GM11168 (cell line): ENCODE results near the gene GMDS.

Source experiments
- in situ Hi-C: fragments of 300-500 bp; cut with MboI; formaldehyde crosslinking; loops from one replicate; pipeline ENCODE4 v1.12.0; 2022; ENCODE audit warnings: low sequenced_read_pairs; ENCODE audit not compliant: unreplicated experiment

The GMDS gene

DNA sequence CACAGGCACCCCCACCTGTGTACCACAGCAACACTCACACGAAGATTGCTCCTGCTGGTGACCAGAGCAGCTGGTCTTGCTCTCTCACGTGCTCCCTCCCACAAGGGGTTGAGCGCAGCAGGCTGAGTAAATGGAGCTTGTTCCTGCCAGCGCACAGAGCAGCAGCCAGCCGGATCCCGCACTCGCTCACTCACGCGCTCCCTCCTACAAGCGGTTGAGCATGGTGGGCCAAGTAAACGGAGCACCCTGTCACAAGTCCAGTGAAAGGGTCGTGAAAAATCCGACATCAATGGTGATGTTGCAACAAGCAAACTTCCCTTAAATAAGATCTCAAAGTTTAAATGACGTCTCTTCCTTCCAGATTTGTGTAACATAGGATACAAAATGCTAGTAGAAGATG, 322.0 kb downstream of the GMDS start:
- in situ Hi-C loops: no loop called here

GRCh38 chr6:1917626-1918371, 327.6 kb downstream of the GMDS start:
- in situ Hi-C loops: no loop called here

- in situ Hi-C loops: no loop called here
Observed at GRCh38 chr6:1916334-1917070, 328.9 kb downstream of the GMDS start.

- in situ Hi-C loops: no loop called here
Observed at GRCh38 chr6:1915226-1915625, 330.2 kb downstream of the GMDS start.

DNA sequence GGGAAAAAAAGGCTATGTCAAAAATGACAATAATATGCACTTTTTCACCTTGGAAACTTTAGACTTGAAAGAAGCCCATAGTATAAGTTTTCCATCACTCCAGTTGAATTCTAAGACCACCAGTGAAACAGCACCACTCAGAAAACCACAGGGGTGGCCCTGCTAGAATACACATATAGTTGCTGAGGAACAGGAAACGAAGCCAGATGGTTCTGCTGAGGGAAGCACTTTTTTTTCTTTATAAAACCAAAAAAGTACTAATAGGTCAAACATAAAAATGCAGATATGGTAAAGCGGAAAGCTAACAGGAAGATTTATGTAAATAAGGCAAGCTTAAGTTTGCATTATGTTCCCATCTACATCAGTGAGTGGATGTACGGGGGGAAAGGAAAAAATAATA, 331.8 kb downstream of the GMDS start:
- in situ Hi-C loops: no loop called here

DNA sequence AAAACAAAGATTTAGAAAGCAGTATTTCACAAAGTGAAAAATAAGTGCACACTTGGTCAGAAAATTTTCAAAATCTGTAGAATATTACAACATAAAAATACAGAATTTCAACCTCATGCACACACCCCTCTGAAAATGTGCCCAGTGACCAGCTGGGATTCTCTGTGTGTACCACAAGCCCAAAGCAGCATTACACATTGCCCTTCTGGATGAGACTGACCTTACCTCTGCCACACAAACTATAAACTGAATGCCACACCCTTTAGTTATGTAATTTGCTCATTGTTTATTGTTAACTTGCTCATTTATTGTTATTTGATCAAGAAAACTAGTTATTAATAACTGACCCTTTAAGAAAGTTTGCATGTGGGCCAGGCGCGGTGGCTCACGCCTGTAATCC, 332.7 kb downstream of the GMDS start:
- in situ Hi-C loops: no loop called here

DNA sequence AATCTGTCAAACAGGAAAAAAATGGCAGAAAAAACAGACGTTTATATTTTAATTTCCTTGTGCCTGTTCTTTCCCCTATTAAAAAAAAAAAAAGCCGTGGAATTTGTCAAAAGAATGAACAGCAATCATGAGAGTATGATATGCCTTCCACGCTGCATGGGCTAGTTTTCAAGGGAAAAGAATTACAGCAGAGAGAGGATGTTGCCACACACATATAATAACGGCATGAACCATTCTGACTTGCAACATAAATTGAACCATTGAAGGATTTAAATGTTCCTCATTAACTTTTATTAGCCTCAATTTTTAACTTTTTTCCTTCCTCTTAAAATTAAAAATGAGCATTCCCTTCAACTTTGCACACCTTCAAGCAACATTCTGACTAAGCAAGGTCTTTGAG, 333.9 kb downstream of the GMDS start:
- in situ Hi-C loops: no loop called here

GRCh38 chr6:1910621-1911407, 334.6 kb downstream of the GMDS start:
- in situ Hi-C loops: no loop called here

DNA sequence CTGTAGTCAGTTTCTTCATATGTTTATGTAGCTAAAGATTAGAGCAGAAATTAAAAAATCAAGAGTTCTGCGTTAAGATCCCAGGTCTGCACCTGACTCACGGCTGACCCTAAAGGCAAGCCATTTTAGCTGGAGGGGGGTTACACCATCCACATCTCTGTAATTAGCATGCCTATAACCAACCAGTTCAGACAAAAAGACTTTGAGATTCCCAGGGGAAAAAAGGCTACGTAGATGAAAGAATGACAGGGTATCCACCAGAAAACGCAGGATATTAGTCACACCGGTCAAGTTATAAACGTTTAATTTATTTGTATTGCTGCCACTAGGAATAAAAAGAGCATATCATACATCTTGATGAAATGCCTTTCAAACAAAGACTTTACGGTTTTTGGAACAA, 336.6 kb downstream of the GMDS start:
- in situ Hi-C loops: no loop called here

DNA sequence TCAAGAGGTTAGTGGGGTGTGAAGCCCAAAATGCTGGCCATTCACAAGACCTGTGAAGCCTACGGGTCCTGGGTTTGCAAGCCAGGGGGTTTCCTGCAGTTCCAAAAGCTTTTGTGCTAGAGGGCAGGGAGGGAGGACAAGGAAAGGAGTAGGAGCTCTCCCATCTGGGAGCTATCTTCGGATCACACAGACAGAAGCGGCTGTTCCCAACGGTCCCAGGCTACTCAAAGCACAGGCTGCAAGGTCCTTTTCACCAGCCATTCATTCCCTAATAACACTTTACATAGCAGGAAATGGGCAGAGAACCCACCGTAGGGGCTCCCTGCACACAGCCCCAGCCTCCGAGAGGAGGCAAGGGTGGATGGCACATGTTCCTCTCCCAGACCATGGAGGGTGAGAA, 338.8 kb downstream of the GMDS start:
- in situ Hi-C loops: no loop called here

DNA sequence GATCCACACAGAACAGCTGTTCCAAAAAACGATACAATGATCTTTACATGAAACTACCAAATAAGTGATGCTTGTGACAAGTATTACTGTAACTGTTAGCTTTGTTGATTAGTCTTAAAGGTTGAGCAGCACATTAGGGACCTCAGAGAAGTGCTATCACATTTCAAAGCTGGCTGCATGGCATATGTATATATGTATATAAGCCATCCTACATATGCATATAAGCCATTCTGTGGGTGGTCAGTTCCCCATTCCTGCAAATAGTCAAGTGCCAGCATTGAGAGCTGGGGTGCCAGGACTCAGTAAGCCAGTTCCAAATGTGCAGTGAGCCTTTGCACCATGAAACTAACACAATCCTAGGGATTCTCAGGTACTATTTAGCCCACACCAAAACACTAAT, 339.4 kb downstream of the GMDS start:
- in situ Hi-C loops: no loop called here

- in situ Hi-C loops: no loop called here
Observed at GRCh38 chr6:1904898-1905297, 340.5 kb downstream of the GMDS start.

DNA sequence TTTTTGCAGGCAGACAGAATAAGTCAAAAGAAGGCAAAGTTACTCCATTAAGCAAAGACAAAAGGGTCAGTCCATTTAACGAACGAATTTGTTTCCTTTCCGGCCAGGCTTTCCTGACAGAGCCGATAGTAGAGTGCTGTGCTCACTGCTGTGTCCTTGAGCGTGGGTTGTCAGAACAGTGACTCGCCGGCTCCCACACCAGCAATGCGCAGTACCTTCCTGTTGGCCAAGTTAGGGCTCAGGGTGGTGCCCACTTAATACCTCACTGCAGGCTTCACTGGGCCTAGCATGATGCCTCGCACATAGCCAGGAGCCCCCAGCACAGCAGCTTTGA, 341.0 kb downstream of the GMDS start:
- in situ Hi-C loops: no loop called here

DNA sequence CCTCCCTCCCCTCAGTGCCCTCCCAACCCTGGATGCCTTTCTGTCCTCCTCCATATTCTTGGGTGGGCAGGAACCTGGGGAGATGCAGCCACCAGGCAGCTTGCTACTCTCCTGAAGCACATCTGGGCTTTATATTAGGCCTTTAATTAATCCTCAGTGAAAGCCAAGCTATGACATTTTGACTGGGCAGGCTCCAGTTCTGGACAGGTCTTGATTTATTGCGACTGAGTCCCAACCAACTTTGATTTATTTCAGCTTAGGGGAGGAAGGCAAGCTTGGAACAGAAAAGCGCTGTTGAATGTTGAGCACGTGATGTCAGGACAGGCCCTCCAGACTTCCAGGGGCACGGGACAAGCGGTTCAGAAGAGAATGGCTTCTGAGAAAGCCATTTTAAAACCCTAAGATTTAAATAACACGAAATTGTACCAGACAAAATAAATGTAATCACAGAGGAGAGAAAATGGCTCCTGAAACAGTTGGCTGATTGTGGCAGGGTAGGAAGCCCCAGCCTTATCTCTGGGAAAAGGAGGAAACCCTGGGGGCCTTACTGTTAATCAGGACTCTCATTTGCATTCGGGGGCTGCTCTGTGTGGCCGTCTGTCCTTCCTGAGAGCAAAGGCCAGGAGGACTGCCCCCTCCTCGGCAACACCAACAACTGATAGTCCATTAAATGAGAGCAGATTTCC, 341.5 kb downstream of the GMDS start:
- in situ Hi-C loops: no loop called here

DNA sequence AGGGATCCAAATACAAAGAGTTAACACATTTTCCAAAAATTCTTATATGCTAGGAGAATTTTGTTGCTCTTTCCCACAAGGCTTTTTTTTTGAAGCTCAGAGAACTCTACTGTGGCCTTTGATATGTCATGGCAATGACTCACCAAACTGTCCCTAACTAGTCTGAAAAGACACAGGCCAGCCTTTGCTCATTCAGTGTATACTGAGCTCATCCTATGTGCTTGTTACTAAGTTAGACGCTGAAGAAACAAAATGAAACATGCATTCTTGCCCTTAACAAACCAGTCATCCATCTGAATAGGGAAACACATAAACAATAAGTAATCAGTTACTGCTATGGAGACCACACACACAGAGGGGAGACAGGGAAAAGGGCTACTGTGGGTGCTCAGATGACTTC, 343.8 kb downstream of the GMDS start:
- in situ Hi-C loops: no loop called here

- in situ Hi-C loops: no loop called here
Observed at GRCh38 chr6:1896897-1897296, 348.5 kb downstream of the GMDS start.

DNA sequence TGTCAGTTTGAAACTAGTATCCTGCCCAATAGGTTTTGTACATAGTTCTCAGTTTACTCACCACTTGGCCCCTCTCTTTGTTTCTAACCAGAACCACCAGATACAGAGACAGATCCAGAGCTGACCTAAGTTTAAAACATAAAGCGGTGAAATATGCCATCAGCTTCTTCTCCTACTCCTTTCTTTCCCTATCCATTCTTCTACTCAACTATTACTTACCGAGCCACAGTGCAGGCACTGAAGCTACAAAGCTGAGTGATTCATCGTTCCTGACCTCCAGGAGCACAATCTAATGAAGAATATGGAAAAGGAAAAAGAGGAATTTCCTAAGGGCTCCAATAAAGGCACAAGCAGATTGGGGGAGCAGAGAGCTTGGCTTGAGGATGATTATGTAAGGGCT, 349.7 kb downstream of the GMDS start:
- in situ Hi-C loops: no loop called here

GRCh38 chr6:1894954-1895353, 350.5 kb downstream of the GMDS start:
- in situ Hi-C loops: no loop called here

GRCh38 chr6:1893470-1894130, 351.8 kb downstream of the GMDS start:
- in situ Hi-C loops: no loop called here

DNA sequence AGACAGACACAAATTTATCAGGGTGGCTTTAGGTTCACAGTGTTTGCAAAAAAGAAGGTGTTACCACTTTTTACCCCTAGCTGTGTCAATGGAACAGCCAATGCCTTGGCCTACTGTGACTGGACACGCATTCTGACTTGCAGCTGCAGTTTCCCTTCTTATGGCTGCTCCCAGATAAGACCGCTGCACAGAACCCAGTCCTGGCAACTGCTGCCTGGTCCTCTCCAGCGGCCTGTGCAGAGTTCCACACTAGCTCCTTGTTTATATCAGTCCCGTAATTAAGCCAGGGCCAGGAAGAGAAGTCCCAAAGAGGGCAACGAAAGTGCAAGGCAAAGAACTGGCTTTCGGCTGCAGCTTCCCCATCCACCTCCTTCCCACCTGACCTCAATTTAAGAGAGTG, 352.7 kb downstream of the GMDS start:
- in situ Hi-C loops: no loop called here
